Measurements from ENCODE around the gene CASK.

CASK gene

DNA sequence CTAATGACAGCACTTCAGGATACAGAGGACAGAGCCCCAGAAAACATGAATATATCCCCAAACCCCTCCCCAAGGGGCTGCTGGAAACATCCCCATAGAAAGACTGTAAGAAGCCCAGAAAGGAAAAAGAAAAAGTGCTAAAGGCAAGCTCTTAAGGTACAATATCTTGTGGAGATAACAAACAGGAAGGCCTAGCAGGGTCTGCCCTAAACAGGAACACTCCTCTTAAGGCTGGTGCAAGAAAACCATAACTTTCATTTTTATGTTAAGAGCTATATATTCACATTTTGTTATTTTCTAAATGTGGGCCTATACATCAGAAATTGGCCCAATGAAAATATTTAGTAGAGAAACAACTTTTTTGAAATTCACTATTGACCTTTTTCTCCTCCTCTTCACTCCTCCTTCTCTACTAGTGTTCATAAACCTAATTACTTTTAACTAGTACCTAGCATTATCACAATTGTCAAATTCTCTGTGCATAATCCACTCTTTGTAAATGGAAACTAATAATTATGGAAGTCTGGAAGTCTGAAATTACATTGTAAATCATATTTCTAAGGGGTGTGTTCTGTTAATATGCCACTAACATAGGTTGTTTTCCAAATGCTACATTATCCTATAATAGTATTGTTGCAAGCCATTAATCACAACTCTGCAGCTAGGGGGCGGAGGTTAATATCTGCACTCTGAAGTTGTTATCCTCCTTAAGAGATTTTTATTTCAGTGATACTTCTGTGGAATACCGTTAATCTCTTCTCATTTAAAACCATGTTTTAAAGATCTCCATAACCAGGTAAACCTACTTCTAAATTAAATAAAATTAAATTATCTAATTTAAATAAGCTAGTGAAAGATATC is 59.8 kb downstream of the CASK start:
- H3K27ac ChIP-seq: no peak overlapping the region

GRCh38 chrX:41862562-41863184 is 60.7 kb downstream of the CASK start:
- H3K4me1 ChIP-seq (ENCODE audit: control insufficient read depth in 1 of 2, insufficient read depth in 1 of 2, low read depth in 1 of 2, low read length in 1 of 2): no peaks in the 10 kb centered on the region
- TF ChIP-seq, protein P1, sequence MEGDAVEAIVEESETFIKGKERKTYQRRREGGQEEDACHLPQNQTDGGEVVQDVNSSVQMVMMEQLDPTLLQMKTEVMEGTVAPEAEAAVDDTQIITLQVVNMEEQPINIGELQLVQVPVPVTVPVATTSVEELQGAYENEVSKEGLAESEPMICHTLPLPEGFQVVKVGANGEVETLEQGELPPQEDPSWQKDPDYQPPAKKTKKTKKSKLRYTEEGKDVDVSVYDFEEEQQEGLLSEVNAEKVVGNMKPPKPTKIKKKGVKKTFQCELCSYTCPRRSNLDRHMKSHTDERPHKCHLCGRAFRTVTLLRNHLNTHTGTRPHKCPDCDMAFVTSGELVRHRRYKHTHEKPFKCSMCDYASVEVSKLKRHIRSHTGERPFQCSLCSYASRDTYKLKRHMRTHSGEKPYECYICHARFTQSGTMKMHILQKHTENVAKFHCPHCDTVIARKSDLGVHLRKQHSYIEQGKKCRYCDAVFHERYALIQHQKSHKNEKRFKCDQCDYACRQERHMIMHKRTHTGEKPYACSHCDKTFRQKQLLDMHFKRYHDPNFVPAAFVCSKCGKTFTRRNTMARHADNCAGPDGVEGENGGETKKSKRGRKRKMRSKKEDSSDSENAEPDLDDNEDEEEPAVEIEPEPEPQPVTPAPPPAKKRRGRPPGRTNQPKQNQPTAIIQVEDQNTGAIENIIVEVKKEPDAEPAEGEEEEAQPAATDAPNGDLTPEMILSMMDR (IDR thresholded peaks at IDR 0.05): no peak
- no peaks in the 10 kb centered on the region for H3K36me3 ChIP-seq
- H3K27me3 ChIP-seq: no peaks in the 10 kb centered on the region
- no peaks in the 10 kb centered on the region for H3K9me3 ChIP-seq
- no peak overlapping the region for H3K27ac ChIP-seq
- H3K4me3 ChIP-seq (ENCODE audit: low read depth in 1 of 2, low read length in 1 of 2): no peak overlapping the region

More for the DNA sequence above, 59.8 kb downstream of the CASK start:
- no peaks in the 10 kb centered on the region for H3K4me1 ChIP-seq (ENCODE audit: control insufficient read depth in 1 of 2, insufficient read depth in 1 of 2, low read depth in 1 of 2, low read length in 1 of 2)
- no peak overlapping the region for H3K4me3 ChIP-seq (ENCODE audit: low read depth in 1 of 2, low read length in 1 of 2)
- H3K9me3 ChIP-seq: no peaks in the 10 kb centered on the region
- H3K36me3 ChIP-seq: no peaks in the 10 kb centered on the region
- TF ChIP-seq, protein P1 (IDR thresholded peaks at IDR 0.05): no peak
- H3K27me3 ChIP-seq: no peaks in the 10 kb centered on the region

DNA sequence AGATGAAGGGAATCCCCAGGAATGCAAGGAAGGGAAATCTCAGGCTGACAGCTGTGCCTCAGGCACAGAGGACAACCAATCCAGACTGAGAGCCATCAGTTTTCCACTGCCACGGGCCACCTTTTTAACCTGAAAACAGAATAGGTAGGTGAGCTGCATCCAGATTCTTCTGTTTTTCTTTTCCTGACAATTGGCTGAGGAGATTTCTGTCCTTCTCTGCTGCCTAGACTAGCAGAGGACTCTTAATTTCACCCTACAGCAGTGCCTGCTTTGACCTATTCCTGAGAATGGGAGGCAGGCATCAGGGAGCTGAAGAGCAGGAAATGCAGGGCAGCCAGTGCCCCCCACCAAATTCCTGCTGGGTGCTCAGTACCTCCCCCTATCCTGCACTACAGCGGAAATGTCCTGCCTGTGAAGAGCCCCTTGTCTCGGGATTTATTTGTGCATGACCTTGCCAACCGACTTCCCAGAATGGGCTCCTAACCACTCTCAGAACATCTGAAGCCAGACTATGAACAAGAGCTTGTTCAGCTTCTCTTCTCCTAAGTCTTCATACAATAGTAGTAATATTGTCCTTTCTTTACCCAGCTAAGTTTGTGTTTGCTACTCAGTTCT is 65.1 kb downstream of the CASK start:
- TF ChIP-seq, protein P1 (IDR thresholded peaks at IDR 0.05): no peak
- Histone ChIP-seq H3K27me3 (no peaks in the 10 kb centered on the region), H3K4me1 (ENCODE audit: control insufficient read depth in 1 of 2, insufficient read depth in 1 of 2, low read depth in 1 of 2, low read length in 1 of 2) (no peaks in the 10 kb centered on the region), H3K4me3 (ENCODE audit: low read depth in 1 of 2, low read length in 1 of 2) (no peak overlapping the region), H3K27ac (no peak overlapping the region), H3K9me3 (no peaks in the 10 kb centered on the region), H3K36me3 (no peaks in the 10 kb centered on the region)

DNA sequence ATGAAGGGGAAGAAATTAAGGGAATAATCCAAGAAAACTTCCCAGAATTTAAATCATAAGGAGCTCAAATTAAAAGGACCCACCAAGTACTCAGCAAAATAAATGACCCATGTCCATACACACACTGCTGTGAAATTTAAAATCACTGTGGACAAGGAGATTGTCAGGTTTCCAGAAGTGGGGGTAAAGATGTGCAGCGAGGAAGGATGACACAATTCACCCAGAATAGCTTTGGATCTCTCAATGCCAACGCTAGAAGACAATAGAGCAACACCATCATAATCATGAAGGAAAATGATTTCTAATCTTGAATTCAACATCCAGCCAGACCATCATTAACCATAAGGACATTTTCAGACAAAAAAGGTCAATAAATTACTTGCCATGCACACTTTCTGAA is 65.7 kb downstream of the CASK start:
- Histone ChIP-seq H3K27me3 (no peaks in the 10 kb centered on the region), H3K36me3 (no peaks in the 10 kb centered on the region), H3K9me3 (no peaks in the 10 kb centered on the region), H3K27ac (no peak overlapping the region), H3K4me3 (ENCODE audit: low read depth in 1 of 2, low read length in 1 of 2) (no peak overlapping the region), H3K4me1 (ENCODE audit: control insufficient read depth in 1 of 2, insufficient read depth in 1 of 2, low read depth in 1 of 2, low read length in 1 of 2) (no peaks in the 10 kb centered on the region)
- TF ChIP-seq, protein P1 (IDR thresholded peaks at IDR 0.05): no peak

GRCh38 chrX:41846714-41847113 is 76.6 kb downstream of the CASK start:
- no peak overlapping the region for H3K4me3 ChIP-seq (ENCODE audit: low read depth in 1 of 2, low read length in 1 of 2)
- H3K4me1 ChIP-seq (ENCODE audit: control insufficient read depth in 1 of 2, insufficient read depth in 1 of 2, low read depth in 1 of 2, low read length in 1 of 2): no peaks in the 10 kb centered on the region
- no peaks in the 10 kb centered on the region for H3K27me3 ChIP-seq
- no peak overlapping the region for H3K27ac ChIP-seq
- no peaks in the 10 kb centered on the region for H3K9me3 ChIP-seq
- no peaks in the 10 kb centered on the region for H3K36me3 ChIP-seq
- TF ChIP-seq, protein P1 (IDR thresholded peaks at IDR 0.05): no peak

Data from neutrophil (primary cell).